ENCODE measurements around the gene PPIL1. TPM values are rescaled to one million over a fixed set of nuclear protein-coding genes. Genes with fewer than 3 reads are reported as not detected.

PPIL1 gene
- polyA plus RNA-seq, 1 donor (not counting 4 experiments of a cell fraction or from before 2014, with no cell fraction given): 45.5 TPM

GRCh38 chr6:36885461-36886401 is 11.1 kb upstream of the PPIL1 start, which contains the start of gene C6orf89:
C6orf89 (plus strand) TSS chr6:36885952; CDS start chr6:36899445, 13,493 bp downstream.
- Histone ChIP-seq H3K9me1 (ENCODE audit: control insufficient read depth, extremely low read depth, insufficient read depth, low read length) (no peaks in the 10 kb centered on the region), H3K79me2 (ENCODE audit: control insufficient read depth, insufficient read depth, low read length) (peaks cover 28% of the 10 kb centered on the region), H3K27ac (ENCODE audit: control insufficient read depth, insufficient read depth, low read length) (peak within 1 kb of the TSS; percentile 83), H3K4me3 (ENCODE audit: control insufficient read depth in 2 of 3, extremely low read depth in 1 of 3, insufficient read depth in 2 of 3, low read depth in 1 of 3, low read length in 3 of 3) (peak within 1 kb of the TSS; percentile 90 to 100 (median 98)), H3K4me2 (ENCODE audit: control insufficient read depth, extremely low read depth, insufficient read depth, low read depth, low read length) (peak within 1 kb of the TSS; percentile 88), H3K9ac (ENCODE audit: control insufficient read depth, extremely low read depth, insufficient read depth, low read length) (peak within 1 kb of the TSS; percentile 93), H3K9me3 (ENCODE audit: control insufficient read depth, low read depth, low read length) (no peaks in the 10 kb centered on the region), H2AFZ (ENCODE audit: control insufficient read depth, low read length) (peak within 1 kb of the TSS; percentile 100), H3K27me3 (ENCODE audit: control insufficient read depth, extremely low read depth, insufficient read depth, low read length) (no peaks in the 10 kb centered on the region), H3K4me1 (ENCODE audit: control insufficient read depth, extremely low read depth, insufficient read depth, low read length) (peaks cover 11% of the 10 kb centered on the region), H3K36me3 (ENCODE audit: control insufficient read depth in 2 of 2, extremely low read depth in 1 of 2, insufficient read depth in 2 of 2, low read length in 2 of 2) (no peaks in the 10 kb centered on the region), H4K20me1 (ENCODE audit: control insufficient read depth, extremely low read depth, insufficient read depth, low read length) (no peaks in the 10 kb centered on the region)
- DNase-seq (ENCODE audit: low read depth, low spot score) (peak; percentile 88), FAIRE-seq (peak; percentile 69)
- TF ChIP-seq CTCF (optimal IDR thresholded peaks at IDR 0.05 in 1 of 3, IDR thresholded peaks at IDR 0.05 in 1 of 3, conservative IDR thresholded peaks at IDR 0.05 in 1 of 3; ENCODE audit: extremely low read depth in 1 of 3, insufficient read depth in 2 of 3, low read length in 3 of 3) (peak; percentile 82 to 89 (median 88)), EZH2 (IDR thresholded peaks at IDR 0.05; ENCODE audit: low read length) (no peak)
- dilution Hi-C loops (cut with MboI; ENCODE audit: extremely low pct_ligation_motif_present, low sequenced_read_pairs): no loop called here

GRCh38 chr6:36884610-36885009 is 10.0 kb upstream of the PPIL1 start:
- no peak overlapping the region for H3K27ac ChIP-seq (ENCODE audit: control insufficient read depth, insufficient read depth, low read length)
- dilution Hi-C loops (cut with MboI; ENCODE audit: extremely low pct_ligation_motif_present, low sequenced_read_pairs): no loop called here
- H3K36me3 ChIP-seq (ENCODE audit: control insufficient read depth in 2 of 2, extremely low read depth in 1 of 2, insufficient read depth in 2 of 2, low read length in 2 of 2): no peaks in the 10 kb centered on the region
- H3K4me2 ChIP-seq (ENCODE audit: control insufficient read depth, extremely low read depth, insufficient read depth, low read depth, low read length): no peak overlapping the region
- no peak overlapping the region for H2AFZ ChIP-seq (ENCODE audit: control insufficient read depth, low read length)
- H3K79me2 ChIP-seq (ENCODE audit: control insufficient read depth, insufficient read depth, low read length): peaks cover 23% of the 10 kb centered on the region
- H3K27me3 ChIP-seq (ENCODE audit: control insufficient read depth, extremely low read depth, insufficient read depth, low read length): no peaks in the 10 kb centered on the region
- FAIRE-seq: no peak
- no peak overlapping the region for H3K9ac ChIP-seq (ENCODE audit: control insufficient read depth, extremely low read depth, insufficient read depth, low read length)
- TF ChIP-seq CTCF (optimal IDR thresholded peaks at IDR 0.05 in 1 of 3, IDR thresholded peaks at IDR 0.05 in 1 of 3, conservative IDR thresholded peaks at IDR 0.05 in 1 of 3; ENCODE audit: extremely low read depth in 1 of 3, insufficient read depth in 2 of 3, low read length in 3 of 3) (no peak), EZH2 (IDR thresholded peaks at IDR 0.05; ENCODE audit: low read length) (no peak)
- no peaks in the 10 kb centered on the region for H3K9me1 ChIP-seq (ENCODE audit: control insufficient read depth, extremely low read depth, insufficient read depth, low read length)
- peaks cover 11% of the 10 kb centered on the region for H3K4me1 ChIP-seq (ENCODE audit: control insufficient read depth, extremely low read depth, insufficient read depth, low read length)
- H4K20me1 ChIP-seq (ENCODE audit: control insufficient read depth, extremely low read depth, insufficient read depth, low read length): no peaks in the 10 kb centered on the region
- H3K4me3 ChIP-seq (ENCODE audit: control insufficient read depth in 2 of 3, extremely low read depth in 1 of 3, insufficient read depth in 2 of 3, low read depth in 1 of 3, low read length in 3 of 3): no peak overlapping the region
- no peak for DNase-seq (ENCODE audit: low read depth, low spot score)
- no peaks in the 10 kb centered on the region for H3K9me3 ChIP-seq (ENCODE audit: control insufficient read depth, low read depth, low read length)

Data from keratinocyte (primary cell).